ENCODE data around the gene HSPA8. TPM values are rescaled to one million over a fixed set of nuclear protein-coding genes. Genes with fewer than 3 reads are reported as not detected.
"Not testable (repeated sequence)": the region's sequence is repeated elsewhere in the genome, so short reads cannot be mapped to it uniquely, and the experiment has no call there.

Gene HSPA8
- total RNA-seq, 2 experiments from 2014 or later: 1,029 to 1,909 TPM

GRCh38 chr11:123087657-123088056 is 25.7 kb upstream of the HSPA8 start:
- H3K4me1 ChIP-seq (ENCODE audit: insufficient read depth, low read length, poor library complexity, severe bottlenecking); H3K27ac ChIP-seq (ENCODE audit: low read depth, low read length, poor library complexity, severe bottlenecking); CTCF ChIA-PET (ENCODE audit: unreplicated experiment); H4K20me1 ChIP-seq (ENCODE audit: insufficient read depth, low read length); intact Hi-C loops (cut with micrococcal nuclease; ENCODE audit: unreplicated experiment); H3K9me2 ChIP-seq (ENCODE audit: insufficient read depth, low read length); BruUV-seq (replicated peaks); H3K4me2 ChIP-seq (ENCODE audit: low read length); H3K79me2 ChIP-seq (ENCODE audit: insufficient read depth, low read depth, low read length); H2AFZ ChIP-seq (ENCODE audit: low read length); H3K36me3 ChIP-seq (ENCODE audit: insufficient read depth, low read length); H3K9me3 ChIP-seq (ENCODE audit: low read length); DNase-seq (ENCODE audit: low spot score); H3K4me3 ChIP-seq (ENCODE audit: low read depth, low read length, poor library complexity, severe bottlenecking): not testable (repeated sequence)
- POLR2A ChIA-PET: interaction anchor here (0.5 kb wide), 1 partner anchor 11 kb away, joined by 3 read pairs; no protein-coding TSS in a partner anchor

DNA sequence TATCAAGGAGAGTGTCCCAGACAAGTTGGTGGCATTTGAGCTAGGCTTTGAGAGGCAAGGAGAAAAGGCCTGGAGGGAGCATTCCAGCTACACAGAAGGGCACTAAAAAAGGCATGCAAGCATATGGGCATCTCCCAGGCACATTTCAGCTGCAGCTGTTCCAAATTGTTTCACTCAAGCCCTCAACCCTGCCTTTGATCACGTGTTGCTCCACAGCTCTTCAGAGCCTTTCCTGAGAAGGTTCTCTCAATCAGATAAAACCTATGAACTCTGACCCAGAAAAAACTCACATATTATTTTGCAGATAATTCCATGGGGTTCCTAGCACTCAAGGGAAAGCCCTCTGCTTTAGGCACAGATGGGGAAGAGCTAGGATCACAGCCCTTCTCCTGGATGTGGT is 24.4 kb upstream of the HSPA8 start:
- Histone ChIP-seq H3K27ac (ENCODE audit: low read depth, low read length, poor library complexity, severe bottlenecking) (no peak overlapping the region), H2AFZ (ENCODE audit: low read length) (no peak overlapping the region), H3K4me3 (ENCODE audit: low read depth, low read length, poor library complexity, severe bottlenecking) (no peak overlapping the region), H3K79me2 (ENCODE audit: insufficient read depth, low read depth, low read length) (no peaks in the 10 kb centered on the region), H3K4me1 (ENCODE audit: insufficient read depth, low read length, poor library complexity, severe bottlenecking) (no peaks in the 10 kb centered on the region), H3K9me2 (ENCODE audit: insufficient read depth, low read length) (no peaks in the 10 kb centered on the region), H4K20me1 (ENCODE audit: insufficient read depth, low read length) (no peaks in the 10 kb centered on the region), H3K36me3 (ENCODE audit: insufficient read depth, low read length) (no peaks in the 10 kb centered on the region), H3K4me2 (ENCODE audit: low read length) (no peak overlapping the region), H3K9me3 (ENCODE audit: low read length) (no peaks in the 10 kb centered on the region)
- ChIA-PET POLR2A (no interaction called here), CTCF (ENCODE audit: unreplicated experiment) (no interaction called here)
- TF ChIP-seq, protein P1, sequence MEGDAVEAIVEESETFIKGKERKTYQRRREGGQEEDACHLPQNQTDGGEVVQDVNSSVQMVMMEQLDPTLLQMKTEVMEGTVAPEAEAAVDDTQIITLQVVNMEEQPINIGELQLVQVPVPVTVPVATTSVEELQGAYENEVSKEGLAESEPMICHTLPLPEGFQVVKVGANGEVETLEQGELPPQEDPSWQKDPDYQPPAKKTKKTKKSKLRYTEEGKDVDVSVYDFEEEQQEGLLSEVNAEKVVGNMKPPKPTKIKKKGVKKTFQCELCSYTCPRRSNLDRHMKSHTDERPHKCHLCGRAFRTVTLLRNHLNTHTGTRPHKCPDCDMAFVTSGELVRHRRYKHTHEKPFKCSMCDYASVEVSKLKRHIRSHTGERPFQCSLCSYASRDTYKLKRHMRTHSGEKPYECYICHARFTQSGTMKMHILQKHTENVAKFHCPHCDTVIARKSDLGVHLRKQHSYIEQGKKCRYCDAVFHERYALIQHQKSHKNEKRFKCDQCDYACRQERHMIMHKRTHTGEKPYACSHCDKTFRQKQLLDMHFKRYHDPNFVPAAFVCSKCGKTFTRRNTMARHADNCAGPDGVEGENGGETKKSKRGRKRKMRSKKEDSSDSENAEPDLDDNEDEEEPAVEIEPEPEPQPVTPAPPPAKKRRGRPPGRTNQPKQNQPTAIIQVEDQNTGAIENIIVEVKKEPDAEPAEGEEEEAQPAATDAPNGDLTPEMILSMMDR (conservative IDR thresholded peaks at IDR 0.05; ENCODE audit: low read length): no peak
- no peak for TF ChIP-seq EZH2phosphoT487 (IDR thresholded peaks at IDR 0.05; ENCODE audit: borderline replicate concordance, low read depth, low read length)
- BruUV-seq (replicated peaks): no TSS peak
- DNase-seq (ENCODE audit: low spot score): no peak
- intact Hi-C loops (cut with micrococcal nuclease; ENCODE audit: unreplicated experiment): no loop called here

DNA sequence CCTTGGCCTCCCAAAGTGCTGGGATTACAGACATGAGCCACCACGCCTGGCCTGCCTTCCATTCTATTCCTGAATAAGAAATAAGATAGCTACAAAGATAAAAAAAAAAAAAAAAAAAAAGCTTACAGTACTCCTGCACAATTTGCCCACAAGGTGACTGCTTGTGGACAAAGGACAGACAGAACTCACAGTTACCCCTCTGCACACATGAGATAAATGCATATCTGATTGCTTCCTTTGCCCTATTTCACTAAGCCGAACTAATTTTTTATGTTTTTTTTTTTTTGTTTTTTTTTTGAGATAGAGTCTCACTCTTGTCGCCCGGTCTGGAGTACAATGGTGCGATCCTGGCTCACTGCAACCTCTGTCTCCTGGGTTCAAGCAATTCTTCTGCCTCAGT is 23.6 kb upstream of the HSPA8 start:
- Histone ChIP-seq H3K27ac (ENCODE audit: low read depth, low read length, poor library complexity, severe bottlenecking) (no peak overlapping the region), H3K36me3 (ENCODE audit: insufficient read depth, low read length) (no peaks in the 10 kb centered on the region), H3K9me3 (ENCODE audit: low read length) (no peaks in the 10 kb centered on the region), H2AFZ (ENCODE audit: low read length) (no peak overlapping the region), H3K4me2 (ENCODE audit: low read length) (no peak overlapping the region), H3K4me3 (ENCODE audit: low read depth, low read length, poor library complexity, severe bottlenecking) (no peak overlapping the region), H3K4me1 (ENCODE audit: insufficient read depth, low read length, poor library complexity, severe bottlenecking) (no peaks in the 10 kb centered on the region), H4K20me1 (ENCODE audit: insufficient read depth, low read length) (no peaks in the 10 kb centered on the region), H3K79me2 (ENCODE audit: insufficient read depth, low read depth, low read length) (no peaks in the 10 kb centered on the region), H3K9me2 (ENCODE audit: insufficient read depth, low read length) (no peaks in the 10 kb centered on the region)
- TF ChIP-seq, protein P1 (conservative IDR thresholded peaks at IDR 0.05; ENCODE audit: low read length): no peak
- no peak for TF ChIP-seq EZH2phosphoT487 (IDR thresholded peaks at IDR 0.05; ENCODE audit: borderline replicate concordance, low read depth, low read length)
- POLR2A ChIA-PET: interaction anchor here (0.5 to 0.6 kb wide), 2 partner anchors 9 to 37 kb away, joined by 3 read pairs; no protein-coding TSS in a partner anchor
- intact Hi-C loops (cut with micrococcal nuclease; ENCODE audit: unreplicated experiment): no loop called here
- CTCF ChIA-PET (ENCODE audit: unreplicated experiment): no interaction called here
- no peak for DNase-seq (ENCODE audit: low spot score)
- no TSS peak for BruUV-seq (replicated peaks)

Measured in OCI-LY7 (cell line).